Endothelial cell (in vitro differentiated cells): Measurements from ENCODE around the gene TWF2. TPM values are rescaled to one million over a fixed set of nuclear protein-coding genes. Genes with fewer than 3 reads are reported as not detected.

Experiments
- DNase-seq: peaks from one replicate; pipeline ENCODE4 v3.0.0; 2021; ENCODE audit warnings: low spot score
- H3K27ac Mint-ChIP-seq: one replicate; pipeline ENCODE4 v1.8.0; 2021; ENCODE audit warnings: mixed read lengths, inconsistent platforms; ENCODE audit not compliant: unreplicated experiment
- H3K27me3 Mint-ChIP-seq: one replicate; pipeline ENCODE4 v1.8.0; 2021; ENCODE audit warnings: mild to moderate bottlenecking, moderate library complexity, mixed read lengths, inconsistent platforms; ENCODE audit not compliant: unreplicated experiment
- H3K36me3 Mint-ChIP-seq: one replicate; pipeline ENCODE4 v1.8.0; 2021; ENCODE audit warnings: mild to moderate bottlenecking, low read depth, mixed read lengths, inconsistent platforms; ENCODE audit not compliant: unreplicated experiment
- H3K4me1 Mint-ChIP-seq: one replicate; pipeline ENCODE4 v1.8.0; 2021; ENCODE audit warnings: mild to moderate bottlenecking, mixed read lengths, inconsistent platforms; ENCODE audit not compliant: unreplicated experiment
- H3K4me3 Mint-ChIP-seq: one replicate; pipeline ENCODE4 v1.8.0; 2021; ENCODE audit warnings: mild to moderate bottlenecking, mixed read lengths, inconsistent platforms; ENCODE audit not compliant: unreplicated experiment
- H3K9me3 Mint-ChIP-seq: one replicate; pipeline ENCODE4 v1.8.0; 2021; ENCODE audit warnings: mixed read lengths, inconsistent platforms; ENCODE audit not compliant: unreplicated experiment
- total RNA-seq: library from RNA; stranded (reverse); fragmentation: NEBNext Ultra II Directional; extraction: Animal tissue kit (Norgen Biotek cat#: 25700); gene quantifications from one replicate; pipeline ENCODE4 v1.2.1, GENCODE V29; 2021; ENCODE audit not compliant: unreplicated experiment
- TF ChIP-seq, protein P1 (sequence below): fragments of 200-600 bp; sonication (generic); IDR thresholded peaks from one replicate; pipeline ENCODE4 v1.5.0; 2021; ENCODE audit warnings: antibody characterized with exemption; ENCODE audit not compliant: unreplicated experiment

TWF2 gene
- total RNA-seq, 1 donor from 2014 or later, result 85.3 TPM

GRCh38 chr3:52259448-52259847, 20.5 kb upstream of the TWF2 start:
- Mint-ChIP-seq H3K27me3 (peaks cover 4% of the 10 kb centered on the region), H3K4me1 (peaks cover 5% of the 10 kb centered on the region), H3K4me3 (no peak overlapping the region), H3K9me3 (no peaks in the 10 kb centered on the region), H3K27ac (no peak overlapping the region), H3K36me3 (peaks cover 61% of the 10 kb centered on the region)
- DNase-seq, result no peak
- TF ChIP-seq, protein P1, sequence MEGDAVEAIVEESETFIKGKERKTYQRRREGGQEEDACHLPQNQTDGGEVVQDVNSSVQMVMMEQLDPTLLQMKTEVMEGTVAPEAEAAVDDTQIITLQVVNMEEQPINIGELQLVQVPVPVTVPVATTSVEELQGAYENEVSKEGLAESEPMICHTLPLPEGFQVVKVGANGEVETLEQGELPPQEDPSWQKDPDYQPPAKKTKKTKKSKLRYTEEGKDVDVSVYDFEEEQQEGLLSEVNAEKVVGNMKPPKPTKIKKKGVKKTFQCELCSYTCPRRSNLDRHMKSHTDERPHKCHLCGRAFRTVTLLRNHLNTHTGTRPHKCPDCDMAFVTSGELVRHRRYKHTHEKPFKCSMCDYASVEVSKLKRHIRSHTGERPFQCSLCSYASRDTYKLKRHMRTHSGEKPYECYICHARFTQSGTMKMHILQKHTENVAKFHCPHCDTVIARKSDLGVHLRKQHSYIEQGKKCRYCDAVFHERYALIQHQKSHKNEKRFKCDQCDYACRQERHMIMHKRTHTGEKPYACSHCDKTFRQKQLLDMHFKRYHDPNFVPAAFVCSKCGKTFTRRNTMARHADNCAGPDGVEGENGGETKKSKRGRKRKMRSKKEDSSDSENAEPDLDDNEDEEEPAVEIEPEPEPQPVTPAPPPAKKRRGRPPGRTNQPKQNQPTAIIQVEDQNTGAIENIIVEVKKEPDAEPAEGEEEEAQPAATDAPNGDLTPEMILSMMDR, result no peak

DNA sequence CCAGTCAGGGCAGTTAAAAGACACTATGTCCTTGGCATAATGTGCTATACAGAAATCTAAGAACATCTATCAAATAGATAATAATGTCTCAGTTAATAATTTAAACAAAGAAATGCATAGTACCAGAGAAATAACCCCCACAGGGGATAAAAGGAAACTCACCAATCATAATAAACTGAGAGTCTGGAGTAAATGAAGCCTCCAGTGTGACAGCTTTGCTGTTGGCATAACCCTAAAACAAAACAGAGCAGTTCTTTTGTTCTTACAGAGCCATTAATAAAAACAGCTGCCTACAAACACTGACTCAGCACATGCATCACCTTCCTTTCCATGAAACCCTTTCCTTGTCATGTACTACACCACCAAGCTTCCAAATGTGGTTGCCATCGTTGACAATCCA, 20.1 kb upstream of the TWF2 start:
- no peak overlapping the region for H3K27ac Mint-ChIP-seq
- H3K9me3 Mint-ChIP-seq, result no peaks in the 10 kb centered on the region
- TF ChIP-seq, protein P1, result no peak
- H3K27me3 Mint-ChIP-seq, result peaks cover 3% of the 10 kb centered on the region
- H3K4me1 Mint-ChIP-seq, result peaks cover 5% of the 10 kb centered on the region
- DNase-seq, result no peak
- H3K36me3 Mint-ChIP-seq, result peaks cover 57% of the 10 kb centered on the region
- no peak overlapping the region for H3K4me3 Mint-ChIP-seq

GRCh38 chr3:52257911-52258310, 19.0 kb upstream of the TWF2 start:
- TF ChIP-seq, protein P1, result no peak
- Mint-ChIP-seq H3K4me1 (peaks cover 11% of the 10 kb centered on the region), H3K9me3 (no peaks in the 10 kb centered on the region), H3K27me3 (peaks cover under 1% of the 10 kb centered on the region), H3K36me3 (peaks cover 46% of the 10 kb centered on the region), H3K27ac (no peak overlapping the region), H3K4me3 (peak overlapping the region; percentile 68)
- DNase-seq, result no peak

- H3K4me1 Mint-ChIP-seq, result peaks cover 12% of the 10 kb centered on the region
- no peak overlapping the region for H3K4me3 Mint-ChIP-seq
- no peaks in the 10 kb centered on the region for H3K27me3 Mint-ChIP-seq
- H3K9me3 Mint-ChIP-seq, result no peaks in the 10 kb centered on the region
- DNase-seq, result no peak
- H3K36me3 Mint-ChIP-seq, result peaks cover 44% of the 10 kb centered on the region
- TF ChIP-seq, protein P1, result no peak
- H3K27ac Mint-ChIP-seq, result no peak overlapping the region
Measured at GRCh38 chr3:52256622-52257021, 17.7 kb upstream of the TWF2 start.

GRCh38 chr3:52256159-52256558, 17.2 kb upstream of the TWF2 start:
- Mint-ChIP-seq H3K27me3 (no peaks in the 10 kb centered on the region), H3K9me3 (no peaks in the 10 kb centered on the region), H3K4me3 (no peak overlapping the region), H3K27ac (no peak overlapping the region), H3K36me3 (peaks cover 41% of the 10 kb centered on the region), H3K4me1 (peaks cover 12% of the 10 kb centered on the region)
- no peak for DNase-seq
- TF ChIP-seq, protein P1, result no peak
